CD4-positive, alpha-beta T cell treated with Interleukin-6 at 100 ng/mL for 8 hours (primary cell): ENCODE results near the gene SMARCA2.

Experiments used
- DNase-seq: peaks from one replicate; pipeline ENCODE4 v3.0.0-alpha.2; 2020; ENCODE audit warnings: mixed read lengths, low spot score

SMARCA2 gene

DNA sequence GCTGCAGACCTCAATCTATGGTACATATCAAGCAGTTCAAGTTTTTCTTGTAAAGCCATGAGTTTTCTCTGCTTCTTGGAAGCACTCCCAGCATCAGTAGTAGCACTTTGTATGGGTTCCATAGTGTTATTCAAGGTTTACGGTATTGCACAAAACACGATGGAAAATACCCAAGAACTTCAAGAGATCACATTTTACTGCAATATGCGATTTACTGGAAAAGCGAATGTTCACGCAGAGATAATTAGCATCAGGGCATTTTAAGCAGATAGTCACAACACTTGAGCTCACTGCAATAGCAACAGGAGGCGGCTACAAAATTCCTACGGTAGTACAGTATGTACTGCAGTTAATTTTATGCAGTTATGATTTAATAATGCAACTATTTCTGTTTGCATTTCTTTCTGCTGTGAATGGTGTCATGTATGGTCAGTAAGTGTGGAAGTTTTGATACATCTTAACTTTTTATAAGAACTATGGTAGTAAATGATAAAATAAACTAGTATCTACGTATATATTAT, 200.8 kb downstream of the SMARCA2 start:
- DNase-seq, result no peak

DNA sequence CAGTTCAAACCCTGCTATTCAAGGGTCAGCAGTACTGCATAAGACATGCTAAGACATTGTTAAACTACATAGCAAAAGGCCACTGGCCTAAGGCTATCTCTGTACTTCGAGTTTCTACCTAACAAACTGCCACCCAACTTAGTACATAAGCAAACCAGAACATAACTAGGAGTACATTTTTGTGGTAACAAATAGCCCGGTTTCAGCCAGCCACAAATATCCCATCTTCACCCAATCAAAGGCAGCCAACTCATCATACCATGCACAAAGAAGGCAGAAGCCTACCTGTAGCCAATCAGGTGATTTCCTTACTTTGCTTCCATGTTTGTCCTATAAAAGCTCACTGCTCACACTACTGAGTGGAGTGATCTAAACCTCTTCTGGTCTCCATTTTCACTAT, 201.4 kb downstream of the SMARCA2 start:
- no peak for DNase-seq

DNA sequence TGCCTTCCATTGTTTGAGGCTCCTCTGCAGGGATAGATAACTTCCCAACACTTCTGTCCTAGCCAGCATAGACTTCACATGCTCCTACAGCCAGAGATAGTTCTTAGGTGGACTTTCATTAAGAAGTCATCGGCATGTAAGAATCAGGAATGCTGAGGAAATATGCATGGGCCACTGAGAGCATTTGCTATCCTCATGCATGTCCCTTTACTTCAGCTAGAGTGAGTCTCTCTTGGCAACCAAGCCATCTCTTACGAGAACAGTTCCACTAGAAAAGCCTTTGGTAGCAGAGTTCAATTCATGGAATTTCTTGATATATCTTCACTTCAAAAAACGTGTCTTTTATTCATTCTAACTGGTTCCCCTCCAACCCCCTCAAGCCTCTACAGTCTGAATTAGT, 202.4 kb downstream of the SMARCA2 start:
- no peak for DNase-seq

GRCh38 chr9:2220036-2220435, 204.9 kb downstream of the SMARCA2 start:
- no peak for DNase-seq

- no peak for DNase-seq
These were observed 212.2 kb downstream of the SMARCA2 start for GRCh38 chr9:2227144-2227867.

DNA sequence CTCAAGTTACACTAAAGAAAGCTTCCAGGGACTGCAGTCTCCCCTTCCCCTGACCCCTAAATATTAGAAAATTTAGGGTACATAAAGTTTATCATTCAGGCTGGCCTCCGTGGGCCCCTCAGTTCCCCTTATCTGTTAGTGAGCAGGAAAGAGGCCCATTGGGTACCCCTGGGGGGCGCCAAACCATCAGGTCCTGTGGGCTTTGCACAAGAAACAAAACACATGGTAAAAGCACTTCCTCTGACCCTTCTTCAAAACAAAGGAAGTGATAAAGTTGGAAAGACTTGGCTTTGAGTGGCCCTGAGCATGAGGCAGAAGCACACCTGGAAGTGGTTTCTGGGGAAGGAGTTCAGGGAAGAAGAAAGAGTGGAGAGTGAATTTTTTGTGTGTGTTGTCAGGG, 213.0 kb downstream of the SMARCA2 start:
- DNase-seq, result no peak

- DNase-seq, result no peak
These were observed 213.5 kb downstream of the SMARCA2 start for GRCh38 chr9:2228641-2229040.

- no peak for DNase-seq
These were observed 214.1 kb downstream of the SMARCA2 start for GRCh38 chr9:2229109-2229721.

GRCh38 chr9:2230362-2230761, 215.2 kb downstream of the SMARCA2 start:
- DNase-seq, result no peak

- no peak for DNase-seq
These were observed 216.0 kb downstream of the SMARCA2 start for GRCh38 chr9:2231101-2231500.

- DNase-seq, result no peak
These were observed 216.7 kb downstream of the SMARCA2 start for GRCh38 chr9:2231829-2232228.

DNA sequence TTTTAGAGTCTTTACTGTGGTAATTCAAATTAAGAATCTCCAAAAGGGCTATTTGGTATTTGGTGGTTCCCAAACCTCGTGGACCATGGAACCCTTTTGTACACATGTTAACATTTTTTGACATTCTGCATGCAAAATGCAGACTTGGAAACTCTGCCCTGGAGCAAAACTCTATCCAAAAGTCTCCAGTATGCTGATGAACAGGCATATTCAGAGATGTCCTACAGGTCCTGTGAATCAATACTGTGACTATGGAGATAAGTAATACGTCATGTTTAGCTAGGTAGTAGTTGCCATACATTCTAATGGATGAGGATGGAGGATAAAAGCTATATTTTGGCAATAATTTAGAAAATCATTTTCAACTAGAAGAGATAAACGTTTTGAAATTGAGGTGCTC, 218.1 kb downstream of the SMARCA2 start:
- DNase-seq, result no peak

- DNase-seq, result no peak
These were observed 219.3 kb downstream of the SMARCA2 start for GRCh38 chr9:2234371-2234893.

GRCh38 chr9:2235623-2236022, 220.5 kb downstream of the SMARCA2 start:
- DNase-seq, result no peak

DNA sequence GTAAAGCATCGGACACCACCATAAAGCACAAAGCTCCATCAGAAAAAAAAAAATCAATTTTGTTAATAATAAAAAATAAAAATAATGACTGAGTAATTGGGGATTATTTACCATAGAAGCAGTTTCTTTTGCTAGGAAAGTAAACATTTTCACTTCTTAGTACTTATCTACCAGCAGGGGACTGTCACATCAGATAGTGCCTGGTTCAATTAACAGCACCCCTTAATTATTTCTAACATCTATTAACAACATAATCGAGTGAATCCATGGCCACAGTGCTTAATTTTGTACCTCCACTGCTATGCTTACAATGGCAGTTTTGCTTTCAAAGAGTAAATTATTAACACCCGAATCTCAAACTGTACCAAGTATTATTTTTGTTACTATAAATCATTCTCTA, 221.7 kb downstream of the SMARCA2 start:
- no peak for DNase-seq

- no peak for DNase-seq
These were observed 226.3 kb downstream of the SMARCA2 start for GRCh38 chr9:2241461-2241835.

DNA sequence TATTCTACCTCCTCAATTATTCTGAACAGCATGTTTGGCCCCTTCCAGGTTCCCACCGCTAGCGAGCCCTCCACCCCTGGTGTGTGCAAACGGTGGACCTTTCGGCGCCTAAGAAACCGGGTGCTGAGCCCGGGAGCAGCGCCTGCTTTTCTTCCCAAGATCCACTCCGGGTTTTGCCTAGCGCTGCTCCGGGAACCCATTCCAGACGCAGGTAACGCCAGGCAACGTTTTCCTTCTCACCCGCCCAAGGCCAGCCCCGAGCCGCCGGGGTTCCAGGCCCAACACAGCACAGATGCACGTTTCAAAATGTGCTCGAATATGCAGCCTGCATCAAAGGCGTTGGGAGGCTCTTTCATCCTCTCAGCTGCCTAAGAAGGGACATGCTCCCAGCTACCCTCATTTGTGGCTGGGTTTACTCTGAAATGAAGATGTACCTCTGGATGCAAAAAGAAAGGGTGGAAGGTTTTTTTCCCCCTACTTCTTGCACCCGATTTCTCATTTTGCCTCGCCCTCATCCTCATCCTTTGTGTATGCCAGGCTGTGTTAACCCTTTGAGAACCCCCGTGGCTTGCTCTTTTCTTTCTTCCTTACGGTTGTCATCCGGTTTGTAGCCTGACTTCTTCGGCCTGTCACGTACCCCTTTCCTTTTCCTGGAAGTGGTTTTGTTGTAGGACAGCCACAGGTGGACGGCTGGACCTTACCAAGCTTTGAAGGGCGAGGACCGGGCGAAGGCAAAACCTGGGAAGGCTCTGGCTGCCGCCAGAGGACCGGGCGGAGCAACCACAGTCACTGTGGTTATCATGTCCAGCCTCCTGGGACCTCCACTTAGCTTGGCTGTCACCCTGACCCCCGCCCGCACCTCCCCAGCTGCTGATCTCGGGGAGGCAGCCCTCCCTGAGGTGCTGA, 226.9 kb downstream of the SMARCA2 start:
- DNase-seq, result peak; percentile 26

DNA sequence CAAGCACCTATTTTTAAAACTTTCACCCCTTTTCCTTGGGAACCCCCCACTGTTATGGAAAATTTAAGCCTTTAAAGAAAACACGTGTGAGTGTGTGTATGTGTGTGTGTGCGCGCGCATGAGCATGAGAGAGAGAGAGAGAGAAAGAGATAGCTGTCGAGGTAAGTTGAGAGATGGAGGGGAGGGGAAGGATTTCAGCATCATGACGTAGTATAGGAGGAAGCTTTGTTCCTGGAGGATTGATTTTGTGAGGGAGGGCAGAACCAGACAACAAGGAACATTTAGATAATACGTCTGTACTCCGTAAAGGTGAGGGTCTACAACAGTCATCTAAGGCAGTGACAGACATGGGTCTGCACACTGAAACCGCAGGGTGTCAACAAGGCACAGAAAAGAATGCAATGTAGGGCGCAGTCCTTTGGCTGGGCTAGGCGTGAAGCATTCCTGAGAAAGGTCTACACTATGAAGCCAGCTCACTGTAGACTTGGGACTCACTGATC, 227.7 kb downstream of the SMARCA2 start:
- no peak for DNase-seq
